HG03280 (cell line): ENCODE measurements around the gene GFOD2.

Source experiments
- ATAC-seq: cut with Tn5 transposase; IDR thresholded peaks from one replicate; pipeline ENCODE4 v1.9.1; 2021; ENCODE audit warnings: mild to moderate bottlenecking, moderate library complexity; ENCODE audit not compliant: unreplicated experiment

Gene GFOD2

DNA sequence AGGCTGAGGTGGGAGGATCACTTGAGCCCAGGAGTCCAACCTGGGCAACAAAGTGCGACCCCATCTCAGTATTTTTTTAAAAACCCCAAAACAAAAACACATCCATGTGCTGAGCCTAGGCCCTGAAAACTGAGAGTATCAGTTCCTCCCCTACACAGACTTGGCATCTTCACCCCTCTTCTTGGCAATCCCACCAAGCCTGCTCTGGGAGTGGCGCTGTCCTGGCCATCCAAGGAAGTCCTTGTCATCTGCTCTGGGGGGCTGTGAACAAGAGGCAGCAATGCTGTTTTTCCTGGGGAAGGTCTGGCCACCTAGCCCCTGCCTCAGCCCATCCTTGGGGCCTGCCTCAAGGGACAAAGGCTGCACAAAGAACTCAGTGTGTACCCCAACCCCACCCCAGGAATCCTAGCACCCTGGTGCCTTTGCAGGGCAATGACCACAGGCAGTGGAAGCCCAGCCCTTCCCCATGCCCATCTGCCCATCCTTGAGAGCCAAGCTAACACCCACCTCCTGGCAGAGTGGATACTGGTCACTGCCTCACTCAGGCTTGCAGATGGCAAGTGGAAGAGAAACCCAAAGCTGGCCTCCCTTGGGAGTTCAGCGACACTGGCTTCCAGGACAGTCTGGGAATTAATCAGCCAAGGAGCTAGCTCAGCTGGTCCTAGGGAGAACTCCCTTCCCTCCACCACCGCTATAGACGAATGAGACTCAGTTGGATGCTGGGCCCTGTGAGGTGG, 14.8 kb upstream of the GFOD2 start:
- ATAC-seq = no peak

GRCh38 chr16:67731753-67732095, 12.6 kb upstream of the GFOD2 start:
- no peak for ATAC-seq

DNA sequence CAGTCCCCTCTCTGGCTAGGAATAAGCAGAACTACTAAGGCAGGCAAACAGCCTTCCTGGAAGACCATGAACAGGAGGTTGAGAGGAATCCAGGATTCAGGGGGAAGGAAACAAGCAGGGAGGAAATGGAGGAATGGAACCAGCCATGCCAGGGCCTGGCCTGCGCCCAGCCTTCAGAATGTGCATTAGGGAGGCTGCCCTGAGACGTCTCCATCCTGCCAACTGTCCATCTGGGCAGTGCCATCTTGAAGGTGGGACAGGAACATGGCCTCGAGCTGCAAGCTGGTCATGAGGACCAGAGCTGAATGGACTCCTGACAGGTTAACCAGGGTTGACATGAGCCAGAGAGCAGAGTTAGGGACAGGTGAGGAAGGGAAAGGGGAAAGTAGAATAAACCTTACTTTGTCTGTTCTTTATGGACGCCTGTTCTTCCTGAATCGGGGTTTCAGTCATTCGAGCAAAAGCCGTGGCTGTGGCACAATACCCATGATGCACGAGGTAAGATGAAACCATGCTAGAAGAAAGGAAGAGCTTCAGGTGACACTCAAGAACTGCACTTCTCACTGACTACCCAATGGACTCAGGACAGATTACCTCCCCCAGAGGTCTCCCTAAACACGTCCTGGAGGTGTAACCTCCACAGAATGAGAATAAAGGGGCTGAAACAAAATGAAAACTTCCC, 12.1 kb upstream of the GFOD2 start:
- no peak for ATAC-seq

- no peak for ATAC-seq
These were observed 11.2 kb upstream of the GFOD2 start for GRCh38 chr16:67730326-67730725.

GRCh38 chr16:67729636-67730248, 10.6 kb upstream of the GFOD2 start:
- ATAC-seq = no peak

GRCh38 chr16:67727521-67728485, 8.7 kb upstream of the GFOD2 start:
- ATAC-seq = no peak

- ATAC-seq = no peak
These were observed 7.3 kb upstream of the GFOD2 start for GRCh38 chr16:67726106-67727034.

DNA sequence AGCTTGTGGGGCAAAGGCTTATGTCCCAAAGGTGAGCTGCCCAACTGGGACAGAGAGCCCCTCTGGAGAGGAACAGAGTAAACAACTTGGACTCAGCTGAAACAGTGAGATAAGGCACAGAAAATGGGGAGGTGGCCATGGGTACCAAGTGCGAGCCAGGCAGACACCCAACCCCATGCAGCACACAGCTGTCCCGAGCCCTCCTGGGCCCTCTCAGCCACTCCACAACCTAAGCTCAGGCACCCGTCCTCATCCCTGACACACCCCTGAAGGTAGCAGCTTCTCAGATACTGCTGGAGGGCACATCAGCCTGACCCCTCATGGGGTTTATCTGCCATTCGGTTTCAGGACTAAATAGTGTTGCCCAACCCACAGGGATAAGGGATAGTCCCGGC, 4.8 kb upstream of the GFOD2 start:
- no peak for ATAC-seq

DNA sequence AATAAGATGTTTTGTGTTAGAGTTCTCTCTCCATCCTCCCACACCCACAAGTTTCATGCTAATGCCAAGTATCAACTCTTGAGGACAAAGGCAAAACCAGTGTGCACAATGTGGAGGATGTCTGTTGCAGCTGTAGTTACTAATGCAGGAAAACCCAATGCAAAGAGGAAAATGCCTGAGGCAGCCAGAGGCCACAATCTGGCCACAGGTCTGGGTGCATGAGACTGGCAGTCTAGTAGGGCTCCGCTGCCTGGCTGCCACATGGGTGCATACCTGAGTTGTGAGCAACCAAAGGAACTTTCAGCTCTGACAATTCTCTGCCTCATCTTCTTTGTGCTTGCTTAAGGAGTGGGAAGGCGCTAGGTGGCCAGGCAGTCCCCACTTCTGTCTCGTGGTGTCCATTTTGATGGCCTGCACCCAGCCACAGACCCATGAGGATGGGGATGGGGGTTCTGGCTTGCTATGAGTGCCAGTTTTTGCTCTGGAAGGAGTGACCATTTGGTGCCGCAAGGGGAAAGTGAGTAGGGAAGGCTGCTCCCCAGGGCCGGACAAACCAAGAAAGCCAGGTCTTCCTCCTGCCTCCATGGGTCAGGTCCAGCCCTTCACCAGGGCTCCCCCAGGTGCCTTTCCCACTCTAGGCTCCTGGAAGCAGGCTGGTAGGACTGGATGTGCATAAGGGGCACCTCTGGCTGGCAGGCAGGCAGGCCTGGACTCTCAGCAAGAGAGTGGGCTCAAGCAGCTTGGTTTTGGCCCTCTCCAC, 4.2 kb upstream of the GFOD2 start:
- ATAC-seq = no peak

- no peak for ATAC-seq
These were observed 1.1 kb upstream of the GFOD2 start for GRCh38 chr16:67720236-67720635.

- peak; percentile 5 for ATAC-seq
These were observed 645 bp upstream of the GFOD2 start for GRCh38 chr16:67719778-67720144.

- ATAC-seq = peak; percentile 17
These were observed 458 bp downstream of the GFOD2 start for GRCh38 chr16:67718668-67719047.

DNA sequence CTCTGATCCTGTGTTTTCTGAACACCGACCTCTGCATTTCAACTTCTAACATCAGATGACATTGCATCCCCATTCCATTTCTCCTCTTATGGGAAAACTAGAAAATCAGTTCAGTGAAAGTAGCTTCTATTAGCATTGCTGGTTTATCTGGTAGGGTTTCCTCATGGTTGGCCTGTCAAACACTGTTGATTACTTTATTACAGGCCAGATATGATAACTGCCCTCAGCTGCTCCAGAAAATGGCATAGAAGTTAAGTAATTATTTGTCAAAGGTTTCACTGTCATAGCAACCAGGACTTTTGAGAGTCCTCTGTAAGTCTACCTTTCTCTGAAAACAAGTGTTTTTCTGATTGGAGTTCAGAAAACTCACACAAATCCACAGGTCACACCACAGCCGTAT, 3.0 kb downstream of the GFOD2 start:
- no peak for ATAC-seq

- ATAC-seq = no peak
These were observed 4.6 kb downstream of the GFOD2 start for GRCh38 chr16:67714522-67714921.

DNA sequence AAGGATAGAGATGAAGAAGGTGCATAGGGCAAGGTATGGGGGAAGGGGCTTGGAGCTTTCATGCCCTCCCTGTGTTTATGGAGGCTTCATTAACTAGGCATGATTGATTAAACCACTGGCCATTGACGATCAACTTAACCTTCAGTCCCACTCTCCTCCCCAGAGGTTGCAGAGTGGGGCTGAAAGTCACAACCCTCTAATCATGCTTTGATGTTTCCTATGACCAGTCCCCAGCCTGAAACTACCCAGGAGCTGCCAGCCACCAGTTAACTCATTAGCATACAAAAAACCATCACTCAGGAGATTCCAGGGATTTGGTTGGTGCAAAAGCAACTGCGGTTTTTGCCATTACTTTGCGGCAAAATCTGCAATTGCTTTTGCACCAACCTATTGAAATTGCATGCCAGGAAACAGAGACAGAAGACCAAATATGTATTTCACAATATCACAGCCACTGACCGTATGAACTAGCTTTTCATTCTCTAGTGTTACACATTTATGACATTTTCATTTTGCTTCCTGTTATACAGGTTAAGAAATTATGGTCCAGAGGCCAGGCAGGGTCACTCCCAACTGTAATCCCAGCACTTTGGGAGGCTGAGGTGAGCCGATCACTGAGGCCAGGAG, 5.4 kb downstream of the GFOD2 start:
- ATAC-seq = no peak

DNA sequence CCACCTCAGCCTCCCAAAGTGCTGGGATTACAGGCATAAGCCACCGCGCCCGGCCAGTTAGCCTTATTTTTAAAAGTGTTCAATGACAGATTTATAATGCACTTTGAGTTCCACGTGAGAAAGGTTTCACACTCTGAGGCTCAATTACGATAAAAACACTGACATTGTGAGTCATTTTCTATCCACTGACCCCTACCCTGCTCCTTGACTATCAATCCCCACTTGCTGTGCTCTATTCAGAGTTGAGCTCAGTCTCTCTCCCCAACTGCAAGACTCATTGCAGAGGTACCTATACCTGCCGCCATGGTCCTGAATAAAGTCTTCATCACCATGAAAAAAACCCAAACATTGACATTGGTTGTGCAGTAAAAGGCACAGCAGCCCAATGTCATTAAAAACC, 8.5 kb downstream of the GFOD2 start:
- ATAC-seq = no peak

GRCh38 chr16:67709050-67709449, 10.1 kb downstream of the GFOD2 start:
- ATAC-seq = no peak

GRCh38 chr16:67708368-67708771, 10.7 kb downstream of the GFOD2 start:
- no peak for ATAC-seq

DNA sequence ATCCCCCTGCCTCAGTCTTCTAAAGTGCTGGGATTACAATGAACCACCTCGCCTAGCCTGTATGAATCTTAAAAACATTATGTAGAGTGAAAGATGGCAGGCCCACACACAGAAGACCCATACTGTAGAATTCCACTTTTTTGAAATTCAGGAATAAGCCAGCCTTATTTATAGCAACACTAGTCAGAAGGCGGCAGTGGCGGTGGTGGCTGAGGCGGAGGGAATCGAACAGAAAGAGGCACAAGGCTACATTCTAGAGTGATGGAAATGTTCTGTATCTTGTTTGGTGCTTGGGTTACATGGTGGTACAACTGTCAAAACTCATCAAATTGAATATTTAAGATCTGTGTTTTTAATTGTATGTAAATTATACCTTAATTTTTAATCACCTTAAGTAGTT, 11.3 kb downstream of the GFOD2 start:
- ATAC-seq = no peak
